Activated T-cell treated with anti-CD3 and anti-CD28 coated beads for 48 hours (primary cell): ENCODE measurements around the gene NUBPL.
"Not testable (repeated sequence)": the region's sequence is repeated elsewhere in the genome, so short reads cannot be mapped to it uniquely, and the experiment has no call there.

Experiments used
- DNase-seq: peaks from one replicate; pipeline ENCODE4 v3.0.0-alpha.2; 2020; ENCODE audit warnings: low read depth

NUBPL gene

GRCh38 chr14:31578792-31579501, 17.7 kb downstream of the NUBPL start:
- no peak for DNase-seq

- DNase-seq: no peak
Measured at GRCh38 chr14:31580234-31580633, 19.0 kb downstream of the NUBPL start.

- no peak for DNase-seq
Measured at GRCh38 chr14:31582286-31582691, 21.1 kb downstream of the NUBPL start.

- DNase-seq: no peak
Measured at GRCh38 chr14:31582836-31583452, 21.7 kb downstream of the NUBPL start.

GRCh38 chr14:31590206-31590605, 29.0 kb downstream of the NUBPL start:
- DNase-seq: no peak

- DNase-seq: no peak
Measured at GRCh38 chr14:31592122-31592521, 30.9 kb downstream of the NUBPL start.

- DNase-seq: no peak
Measured at GRCh38 chr14:31592631-31593030, 31.4 kb downstream of the NUBPL start.

GRCh38 chr14:31596342-31597095, 35.3 kb downstream of the NUBPL start:
- DNase-seq: no peak

- no peak for DNase-seq
Measured at GRCh38 chr14:31605702-31606101, 44.5 kb downstream of the NUBPL start.

GRCh38 chr14:31611778-31612433, 50.7 kb downstream of the NUBPL start:
- DNase-seq: no peak

GRCh38 chr14:31613188-31613587, 52.0 kb downstream of the NUBPL start:
- DNase-seq: no peak

- not testable (repeated sequence) for DNase-seq
Measured at GRCh38 chr14:31618884-31619283, 57.7 kb downstream of the NUBPL start.

- DNase-seq: no peak
Measured at GRCh38 chr14:31619440-31619839, 58.2 kb downstream of the NUBPL start.

- DNase-seq: not testable (repeated sequence)
Measured at GRCh38 chr14:31620898-31621297, 59.7 kb downstream of the NUBPL start.

- no peak for DNase-seq
Measured at GRCh38 chr14:31622060-31622459, 60.9 kb downstream of the NUBPL start.

GRCh38 chr14:31652900-31653299, 91.7 kb downstream of the NUBPL start:
- DNase-seq: not testable (repeated sequence)

GRCh38 chr14:31657917-31658316, 96.7 kb downstream of the NUBPL start:
- no peak for DNase-seq

- no peak for DNase-seq
Measured at GRCh38 chr14:31659278-31659677, 98.1 kb downstream of the NUBPL start.

- DNase-seq: no peak
Measured at GRCh38 chr14:31660191-31660590, 99.0 kb downstream of the NUBPL start.

- DNase-seq: no peak
Measured at GRCh38 chr14:31660728-31661127, 99.5 kb downstream of the NUBPL start.

GRCh38 chr14:31668348-31668747, 107.1 kb downstream of the NUBPL start:
- DNase-seq: no peak

- no peak for DNase-seq
Measured at GRCh38 chr14:31672709-31673108, 111.5 kb downstream of the NUBPL start.

- no peak for DNase-seq
Measured at GRCh38 chr14:31677052-31677451, 115.8 kb downstream of the NUBPL start.
